SJCRH30 (cell line): Measurements from ENCODE around the gene IGSF21. TPM values are rescaled to one million over a fixed set of nuclear protein-coding genes. Genes with fewer than 3 reads are reported as not detected.

Source experiments
- DNase-seq, 2 experiments: peaks; one replicate each; pipeline ENCODE4 v3.0.0-alpha.2; 2015 to 2020
- H3K27ac ChIP-seq: fragments of 250-450 bp; sonication (Bioruptor Pico); 2 replicates; pipeline ENCODE4 v1.5.1; 2020; ENCODE audit warnings: mild to moderate bottlenecking, moderate library complexity
- H3K27me3 ChIP-seq: fragments of 250-450 bp; sonication (Bioruptor Pico); 2 replicates; pipeline ENCODE4 v1.5.1; 2020; ENCODE audit warnings: mild to moderate bottlenecking, moderate library complexity
- H3K36me3 ChIP-seq: fragments of 250-450 bp; sonication (Bioruptor Pico); 2 replicates; pipeline ENCODE4 v1.5.1; 2020; ENCODE audit warnings: mild to moderate bottlenecking, moderate library complexity
- H3K4me1 ChIP-seq: fragments of 250-450 bp; sonication (Bioruptor Pico); 2 replicates; pipeline ENCODE4 v1.5.1; 2020; ENCODE audit warnings: mild to moderate bottlenecking, moderate library complexity
- H3K4me3 ChIP-seq: fragments of 250-450 bp; sonication (Bioruptor Pico); 2 replicates; pipeline ENCODE4 v1.5.1; 2020; ENCODE audit warnings: mild to moderate bottlenecking, moderate library complexity
- H3K9me3 ChIP-seq: fragments of 250-450 bp; sonication (Bioruptor Pico); replicated peaks from 2 replicates; pipeline ENCODE4 v1.5.1; 2020; ENCODE audit warnings: mild to moderate bottlenecking, moderate library complexity
- total RNA-seq: library from RNA; depleted of rRNA; stranded (reverse); fragments of >200 nt; shearing (Covaris generic); gene quantifications from 2 replicates; pipeline ENCODE4 v1.2.3, GENCODE V29; 2014

The IGSF21 gene
- total RNA-seq, 1 experiment from 2014 or later = not detected

DNA sequence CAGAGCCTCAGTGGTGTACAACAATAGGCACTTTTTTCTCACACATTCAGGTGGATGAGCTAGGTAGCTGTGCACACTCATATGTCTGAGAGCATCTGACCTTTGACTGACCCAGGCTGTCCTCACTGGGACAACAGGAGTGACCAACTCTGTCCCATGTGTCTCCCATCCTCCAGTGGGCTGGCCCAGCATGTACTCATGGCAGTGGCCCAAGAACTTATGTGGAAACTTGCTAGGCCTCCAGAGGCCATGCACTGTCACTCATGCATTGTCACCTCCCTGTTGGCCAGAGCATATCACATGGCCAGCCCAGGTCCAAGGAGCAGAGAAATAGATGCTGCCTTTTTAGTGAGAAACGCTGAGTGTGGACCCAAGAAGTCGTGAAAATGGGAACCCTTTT is 158.8 kb downstream of the IGSF21 start:
- no peak overlapping the region for H3K27ac ChIP-seq
- H3K4me3 ChIP-seq = no peak overlapping the region
- H3K4me1 ChIP-seq = no peaks in the 10 kb centered on the region
- no peaks in the 10 kb centered on the region for H3K36me3 ChIP-seq
- DNase-seq = no peak
- H3K9me3 ChIP-seq = no peaks in the 10 kb centered on the region
- H3K27me3 ChIP-seq = peaks cover 14% of the 10 kb centered on the region; the same call in 1 of the 2 replicates

DNA sequence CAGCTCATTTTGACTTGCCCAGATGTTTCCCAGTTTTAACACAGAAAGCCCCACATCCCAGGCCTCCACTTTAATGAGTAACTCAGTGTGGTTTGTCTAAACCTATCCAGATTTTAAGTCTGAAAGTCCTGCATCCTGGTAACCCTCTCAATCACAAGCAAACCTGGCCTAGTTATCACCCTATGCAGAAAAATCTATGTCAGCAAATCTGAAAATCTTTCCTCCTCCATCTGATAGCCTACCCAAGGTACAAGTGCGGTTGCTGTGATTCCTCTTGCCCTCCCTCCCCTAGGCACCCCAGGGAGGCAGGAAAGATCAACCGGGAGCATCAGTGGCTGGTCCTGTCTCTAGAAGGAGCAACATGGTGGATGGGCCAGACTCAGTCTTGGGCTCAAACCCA is 163.7 kb downstream of the IGSF21 start:
- DNase-seq = no peak
- Histone ChIP-seq H3K36me3 (no peaks in the 10 kb centered on the region), H3K27ac (no peak overlapping the region), H3K4me1 (no peaks in the 10 kb centered on the region), H3K4me3 (no peak overlapping the region), H3K27me3 (no peaks in the 10 kb centered on the region), H3K9me3 (no peaks in the 10 kb centered on the region)

DNA sequence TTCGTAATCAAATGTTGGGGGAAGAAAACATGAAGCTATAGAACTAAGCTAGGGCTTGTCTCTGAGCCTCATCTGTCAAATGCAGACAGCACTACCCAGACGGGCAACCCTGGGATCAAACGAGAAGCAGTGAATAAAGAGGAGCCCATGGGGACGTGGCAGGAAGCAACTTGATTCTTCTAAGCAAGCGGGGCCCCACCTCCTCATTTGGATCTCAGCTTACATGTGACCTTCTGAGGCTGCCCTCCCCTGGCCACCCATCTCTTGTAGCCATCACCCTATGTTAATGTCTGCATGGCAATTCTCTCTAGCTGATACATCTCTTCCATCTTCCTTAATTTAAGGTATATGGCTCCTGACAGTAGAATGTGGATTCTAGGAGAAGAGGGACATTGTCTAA is 171.3 kb downstream of the IGSF21 start:
- no peak for DNase-seq
- Histone ChIP-seq H3K36me3 (no peaks in the 10 kb centered on the region), H3K27me3 (peaks cover 6% of the 10 kb centered on the region), H3K27ac (no peak overlapping the region), H3K4me1 (no peaks in the 10 kb centered on the region), H3K4me3 (no peak overlapping the region), H3K9me3 (no peaks in the 10 kb centered on the region)

DNA sequence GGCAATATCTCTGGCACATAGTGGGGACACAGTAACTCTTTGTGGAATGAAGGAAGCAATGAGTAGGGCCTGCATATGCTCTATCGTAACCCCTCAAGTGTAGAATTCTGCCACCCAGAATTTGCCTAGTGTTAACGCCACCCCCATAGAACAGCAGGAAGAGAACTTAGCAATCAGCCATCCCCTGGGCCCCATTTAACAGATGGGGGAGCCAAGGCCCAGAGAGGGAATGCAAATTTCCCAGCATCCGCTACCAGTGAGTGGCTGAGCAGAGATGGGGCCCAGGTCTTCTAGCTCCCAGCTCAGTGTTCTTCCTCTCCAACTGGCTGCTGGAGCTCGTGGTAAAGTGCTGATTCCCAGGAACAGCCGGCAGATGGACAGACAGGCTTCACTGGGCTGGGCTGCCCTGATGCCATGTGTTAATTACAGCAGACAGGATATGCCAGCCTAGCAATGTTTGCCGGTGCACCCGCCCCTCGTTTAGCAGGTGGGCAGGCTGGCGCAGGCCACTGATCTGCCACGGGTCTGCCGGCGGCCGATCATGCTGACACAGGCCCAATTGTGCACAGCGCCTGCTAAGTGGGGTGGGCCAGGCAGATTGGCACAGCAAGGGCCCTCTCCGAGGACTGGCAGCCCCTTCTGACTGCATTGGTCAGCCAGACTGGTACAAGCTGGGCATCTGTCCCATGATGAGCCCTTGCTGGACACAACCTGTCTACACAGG is 171.9 kb downstream of the IGSF21 start:
- H3K27me3 ChIP-seq = peaks cover 10% of the 10 kb centered on the region
- DNase-seq = no peak
- H3K36me3 ChIP-seq = no peaks in the 10 kb centered on the region
- H3K9me3 ChIP-seq = no peaks in the 10 kb centered on the region
- no peak overlapping the region for H3K27ac ChIP-seq
- no peak overlapping the region for H3K4me3 ChIP-seq
- H3K4me1 ChIP-seq = no peaks in the 10 kb centered on the region

DNA sequence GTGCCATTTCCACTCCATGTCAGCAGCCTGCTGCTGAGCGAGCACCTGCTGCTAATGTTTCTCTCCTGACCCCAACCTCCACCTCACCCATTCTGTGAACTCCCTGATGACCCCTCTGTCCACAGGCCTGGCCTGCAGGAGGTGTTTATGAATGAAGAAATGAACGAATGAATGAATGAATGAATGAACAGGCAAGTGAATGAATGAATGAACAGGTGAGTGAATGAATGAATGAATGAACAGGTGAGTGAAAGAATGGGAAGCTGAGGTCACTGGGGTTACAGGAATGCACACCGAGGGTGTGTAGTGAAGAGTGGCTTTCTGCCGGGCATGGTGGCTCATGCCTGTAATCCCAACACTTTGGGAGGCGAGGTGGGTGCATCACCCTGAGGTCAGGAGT is 173.4 kb downstream of the IGSF21 start:
- Histone ChIP-seq H3K4me3 (no peak overlapping the region), H3K27ac (no peak overlapping the region), H3K27me3 (peaks cover 13% of the 10 kb centered on the region), H3K4me1 (no peaks in the 10 kb centered on the region), H3K9me3 (no peaks in the 10 kb centered on the region), H3K36me3 (no peaks in the 10 kb centered on the region)
- DNase-seq = no peak

DNA sequence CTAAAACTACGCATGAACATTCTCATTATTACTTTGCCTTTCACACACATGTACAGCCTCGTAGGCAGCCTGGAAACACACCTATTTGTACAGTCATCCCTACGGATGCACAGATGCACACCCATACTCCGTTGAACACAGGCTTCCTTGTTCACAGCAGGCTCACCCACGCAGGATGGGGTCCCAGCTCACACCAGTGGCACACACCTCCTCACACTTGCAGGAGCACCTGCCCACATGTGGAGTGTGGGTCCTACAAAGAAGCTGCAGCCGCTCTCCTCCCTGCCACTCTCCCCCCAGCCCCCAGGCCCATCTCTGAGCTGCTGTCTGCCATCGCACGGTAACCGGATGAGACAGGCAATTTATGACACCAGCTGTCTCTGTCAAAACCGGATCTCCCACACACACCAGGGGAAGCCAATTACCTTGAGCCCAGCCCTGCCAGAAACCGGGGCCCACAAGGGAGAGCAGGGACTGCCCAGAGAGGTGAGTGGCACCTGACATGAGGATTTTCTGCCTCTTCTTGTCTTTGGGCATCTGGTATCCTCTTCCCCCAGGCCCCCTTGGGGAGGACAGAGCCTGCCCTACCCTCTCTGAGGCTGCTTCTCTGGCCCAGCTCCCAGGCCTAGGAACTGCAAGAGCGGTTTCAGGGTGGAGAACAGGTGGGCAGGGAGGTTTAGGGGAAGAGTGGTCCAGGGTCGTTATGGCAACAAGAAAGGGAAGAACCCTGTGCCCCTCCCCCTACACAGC is 175.4 kb downstream of the IGSF21 start:
- Histone ChIP-seq H3K27ac (no peak overlapping the region), H3K36me3 (no peaks in the 10 kb centered on the region), H3K9me3 (no peaks in the 10 kb centered on the region), H3K27me3 (peaks cover 10% of the 10 kb centered on the region), H3K4me3 (no peak overlapping the region), H3K4me1 (no peaks in the 10 kb centered on the region)
- DNase-seq = peak in 1 of 2 experiments; percentile 12

DNA sequence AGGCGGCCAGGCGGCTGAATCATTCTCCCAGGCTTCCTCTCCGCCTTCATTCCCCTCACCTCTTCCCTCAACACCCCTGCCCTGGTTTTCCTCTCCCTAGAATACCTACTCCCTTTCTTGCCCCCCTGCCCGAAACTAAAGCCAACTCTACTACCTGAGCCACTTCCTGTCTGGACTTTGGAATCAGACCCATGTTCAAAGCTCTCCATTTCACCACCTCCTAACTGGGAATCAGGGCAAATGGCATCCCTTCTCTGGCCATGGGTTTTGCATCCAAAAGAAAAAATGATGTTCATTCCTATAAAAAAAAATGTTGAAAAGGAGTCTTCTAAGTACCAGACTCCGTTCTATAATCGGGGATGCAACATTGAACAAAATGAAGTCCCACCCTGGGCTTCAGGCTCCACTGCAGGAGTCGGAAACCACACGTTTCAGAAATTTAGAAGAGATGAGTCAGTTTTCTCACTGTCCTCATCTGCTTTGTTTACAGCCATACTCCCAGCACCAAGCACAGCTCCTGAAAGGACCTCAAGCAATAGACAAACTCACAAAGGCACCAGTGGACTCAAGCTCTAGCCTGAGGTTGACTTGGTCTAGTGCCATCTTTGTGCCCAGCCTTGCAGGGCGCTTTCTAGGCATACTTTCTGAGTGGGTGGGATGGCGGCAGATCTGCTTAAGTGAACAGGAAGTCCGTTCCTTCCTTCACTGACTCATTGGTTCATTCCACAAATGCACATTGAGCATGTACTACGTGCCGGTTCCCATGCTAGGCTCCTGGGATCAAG is 176.2 kb downstream of the IGSF21 start:
- Histone ChIP-seq H3K27me3 (peaks cover 10% of the 10 kb centered on the region), H3K9me3 (no peaks in the 10 kb centered on the region), H3K27ac (no peak overlapping the region), H3K36me3 (no peaks in the 10 kb centered on the region), H3K4me3 (no peak overlapping the region), H3K4me1 (no peaks in the 10 kb centered on the region)
- no peak for DNase-seq

DNA sequence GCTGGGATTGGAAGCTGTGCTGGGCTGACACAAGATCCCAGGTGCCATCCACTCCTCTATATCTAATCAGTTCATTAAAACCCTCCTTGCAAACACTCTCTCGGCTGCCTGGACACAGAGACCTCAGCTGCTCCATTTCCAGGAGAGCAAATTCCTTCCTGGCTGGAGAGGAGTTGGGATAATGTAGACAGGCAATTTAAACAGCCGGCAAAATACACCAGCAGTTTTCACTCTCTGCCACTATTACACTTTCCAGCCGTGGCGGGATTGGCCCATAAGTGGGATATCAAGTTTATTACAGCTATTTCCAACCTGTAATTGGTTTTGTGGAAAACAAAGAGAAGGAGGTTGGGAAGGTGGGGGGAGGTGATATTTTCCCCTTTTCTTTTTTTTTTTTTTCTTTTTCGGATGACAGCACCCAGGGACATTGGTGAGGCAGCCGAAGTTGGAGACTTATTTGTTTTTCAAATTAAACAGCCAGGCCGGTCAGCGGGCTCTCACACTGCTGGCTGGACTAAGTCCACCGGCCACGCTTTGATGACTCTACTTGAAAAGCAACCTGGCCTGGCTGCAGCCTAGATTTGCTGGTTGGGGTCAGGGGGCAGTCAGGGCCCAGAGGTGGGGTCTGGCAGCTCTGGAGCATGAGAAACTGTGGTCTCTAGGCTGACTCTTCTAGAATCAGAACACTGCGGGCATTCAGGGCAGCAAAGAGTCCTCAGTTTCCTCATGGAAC is 177.4 kb downstream of the IGSF21 start:
- DNase-seq = no peak
- H3K27ac ChIP-seq = no peak overlapping the region
- no peaks in the 10 kb centered on the region for H3K36me3 ChIP-seq
- H3K4me3 ChIP-seq = no peak overlapping the region
- no peaks in the 10 kb centered on the region for H3K9me3 ChIP-seq
- no peaks in the 10 kb centered on the region for H3K4me1 ChIP-seq
- H3K27me3 ChIP-seq = peaks cover 11% of the 10 kb centered on the region

DNA sequence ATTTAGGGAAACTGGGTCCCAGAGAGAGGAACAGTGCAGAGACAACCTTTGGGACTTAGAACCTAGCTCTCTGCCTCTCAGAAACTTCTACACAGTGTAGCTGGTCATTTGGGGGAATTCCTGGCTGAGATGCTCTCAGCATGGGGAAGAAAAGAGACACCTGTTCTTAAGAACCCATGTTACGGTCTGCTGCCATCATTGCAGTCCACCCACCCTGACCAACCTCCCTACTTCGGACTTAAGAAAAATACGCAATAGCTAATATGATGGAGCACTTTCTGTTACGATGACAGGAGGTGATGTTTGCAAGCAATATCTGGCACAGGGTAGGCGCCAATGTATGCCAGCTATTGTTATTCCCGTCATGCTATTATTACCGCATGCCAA is 177.9 kb downstream of the IGSF21 start:
- Histone ChIP-seq H3K4me1 (no peaks in the 10 kb centered on the region), H3K36me3 (no peaks in the 10 kb centered on the region), H3K9me3 (no peaks in the 10 kb centered on the region), H3K27ac (no peak overlapping the region), H3K4me3 (no peak overlapping the region), H3K27me3 (peaks cover 16% of the 10 kb centered on the region)
- no peak for DNase-seq

DNA sequence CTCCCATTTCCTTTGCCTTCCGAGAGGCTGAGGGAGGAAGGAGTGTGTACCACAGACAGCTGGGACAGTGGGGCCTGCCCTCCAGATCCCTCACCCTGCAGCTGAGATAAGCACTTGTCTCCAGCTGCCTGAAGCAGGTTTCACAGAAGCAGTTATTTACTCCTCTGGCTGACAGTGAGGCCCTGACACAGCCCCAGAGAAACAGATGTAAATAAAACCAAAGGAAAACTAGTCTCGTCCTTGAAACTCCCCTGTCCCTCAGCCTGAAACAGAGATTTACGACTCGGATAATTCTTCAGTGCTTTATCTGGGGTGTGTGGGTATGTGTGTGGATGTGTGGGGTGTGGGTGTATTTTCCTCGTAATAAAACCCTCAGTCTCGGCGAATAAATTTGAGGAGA is 181.1 kb downstream of the IGSF21 start:
- Histone ChIP-seq H3K36me3 (no peaks in the 10 kb centered on the region), H3K4me1 (no peaks in the 10 kb centered on the region), H3K9me3 (no peaks in the 10 kb centered on the region), H3K27me3 (peaks cover 32% of the 10 kb centered on the region), H3K27ac (no peak overlapping the region), H3K4me3 (no peak overlapping the region)
- no peak for DNase-seq

DNA sequence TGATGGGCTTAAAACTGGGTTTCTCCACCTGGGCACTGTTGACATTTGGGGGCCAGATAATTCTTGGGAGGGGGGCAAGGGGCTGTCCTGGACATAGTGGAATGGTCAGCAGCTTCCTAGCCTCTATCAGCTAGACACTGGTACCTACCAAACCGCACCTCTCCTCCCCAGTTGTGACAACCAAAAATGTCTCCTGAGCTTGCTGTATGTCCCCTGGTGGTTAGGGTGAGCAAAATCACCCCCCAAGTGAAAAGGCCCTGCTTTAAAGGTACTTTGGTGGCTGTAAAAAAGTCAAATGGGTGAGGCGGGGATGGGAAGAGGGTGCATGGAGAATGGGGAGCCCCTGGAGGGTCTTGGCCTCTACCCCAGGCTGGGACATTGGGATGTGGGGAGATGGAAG is 182.0 kb downstream of the IGSF21 start:
- DNase-seq = no peak
- Histone ChIP-seq H3K36me3 (no peaks in the 10 kb centered on the region), H3K4me1 (no peaks in the 10 kb centered on the region), H3K27ac (no peak overlapping the region), H3K4me3 (no peak overlapping the region), H3K9me3 (no peaks in the 10 kb centered on the region), H3K27me3 (peaks cover 25% of the 10 kb centered on the region)

DNA sequence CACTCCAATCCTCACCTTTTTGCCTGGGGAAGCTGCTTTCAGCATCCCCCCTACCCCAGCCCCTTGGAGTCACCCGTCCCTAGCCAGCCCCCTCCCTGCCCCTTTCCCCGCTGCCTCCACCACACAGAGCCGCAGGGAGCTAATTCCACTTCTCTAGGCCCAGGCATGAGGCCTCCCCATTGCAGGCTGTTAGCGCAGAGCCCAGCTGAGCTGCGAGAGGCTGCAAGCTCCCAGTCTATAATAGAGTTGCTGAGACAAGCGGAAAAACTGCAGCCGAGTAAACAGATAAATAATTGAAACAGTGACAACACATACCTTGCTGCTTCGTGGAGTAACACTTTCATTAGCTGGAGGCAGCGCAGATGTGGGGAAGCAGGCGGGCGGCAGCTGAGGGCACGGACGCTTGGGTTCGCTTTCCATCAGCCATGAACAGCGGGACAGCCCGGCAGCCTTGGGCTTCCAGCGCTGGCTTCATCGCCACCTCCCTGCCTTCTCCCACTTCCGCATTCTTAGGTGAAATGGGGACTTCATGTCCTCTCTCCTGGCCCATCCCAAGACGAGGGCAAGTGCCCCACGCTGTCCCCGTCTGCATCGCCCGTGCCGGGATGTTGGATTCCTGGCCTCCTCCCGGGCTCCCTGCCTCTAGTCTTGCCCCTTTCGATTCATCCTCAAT is 183.3 kb downstream of the IGSF21 start:
- Histone ChIP-seq H3K27ac (no peak overlapping the region), H3K27me3 (peaks cover 30% of the 10 kb centered on the region; the same call in 1 of the 2 replicates), H3K4me3 (no peak overlapping the region), H3K36me3 (no peaks in the 10 kb centered on the region), H3K4me1 (no peaks in the 10 kb centered on the region), H3K9me3 (no peaks in the 10 kb centered on the region)
- no peak for DNase-seq

DNA sequence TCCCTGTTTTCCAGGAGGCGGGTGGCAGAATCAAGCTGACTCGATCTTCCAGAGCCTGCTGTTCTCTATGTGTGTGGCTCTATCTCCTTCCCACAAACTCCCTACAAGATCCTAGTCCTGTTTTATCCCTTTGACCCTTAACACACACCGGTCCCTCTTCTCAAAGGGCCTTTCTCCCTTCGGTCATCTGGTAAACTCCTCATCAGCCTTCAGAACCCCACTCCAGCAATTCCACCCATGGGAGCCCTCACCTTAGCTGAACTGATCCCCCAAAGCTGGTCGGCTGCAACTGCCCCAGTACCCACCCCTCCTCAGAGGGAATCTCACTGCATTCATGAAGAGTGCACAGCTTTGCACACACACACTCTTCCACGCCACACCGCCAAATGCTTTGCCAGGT is 184.9 kb downstream of the IGSF21 start:
- Histone ChIP-seq H3K4me3 (no peak overlapping the region), H3K4me1 (no peaks in the 10 kb centered on the region), H3K36me3 (no peaks in the 10 kb centered on the region), H3K9me3 (no peaks in the 10 kb centered on the region), H3K27ac (no peak overlapping the region), H3K27me3 (peaks cover 30% of the 10 kb centered on the region; the same call in 1 of the 2 replicates)
- DNase-seq = no peak

DNA sequence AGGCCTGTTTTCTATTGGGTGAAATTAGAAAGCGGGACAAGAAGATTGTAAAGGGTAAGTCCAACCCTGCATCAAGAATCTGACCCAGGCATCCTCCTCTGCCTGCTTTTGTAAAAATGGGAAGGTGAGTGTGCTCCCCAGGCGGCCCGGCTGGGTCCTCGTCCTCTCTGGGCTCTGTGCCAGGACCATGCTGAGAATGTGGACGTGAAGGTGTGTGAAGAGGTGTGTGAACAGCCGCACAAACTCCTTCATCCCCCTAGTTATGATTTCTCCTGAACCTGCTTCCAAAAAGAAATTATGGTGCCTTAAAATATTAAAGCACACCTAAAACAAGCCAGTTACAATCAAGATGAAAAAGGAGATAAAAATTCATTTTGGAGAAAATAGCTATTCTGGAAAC is 185.7 kb downstream of the IGSF21 start:
- Histone ChIP-seq H3K27ac (no peak overlapping the region), H3K27me3 (peaks cover 30% of the 10 kb centered on the region; the same call in 1 of the 2 replicates), H3K9me3 (no peaks in the 10 kb centered on the region), H3K4me3 (no peak overlapping the region), H3K4me1 (no peaks in the 10 kb centered on the region), H3K36me3 (no peaks in the 10 kb centered on the region)
- no peak for DNase-seq
